OCI-M1 (cell line): Measurements from ENCODE around the gene SLC24A4.

Source experiments
- DNase-seq: peaks from one replicate; lab custom pipeline; 2025; lab: John Stamatoyannopoulos, UW

Gene SLC24A4

DNA sequence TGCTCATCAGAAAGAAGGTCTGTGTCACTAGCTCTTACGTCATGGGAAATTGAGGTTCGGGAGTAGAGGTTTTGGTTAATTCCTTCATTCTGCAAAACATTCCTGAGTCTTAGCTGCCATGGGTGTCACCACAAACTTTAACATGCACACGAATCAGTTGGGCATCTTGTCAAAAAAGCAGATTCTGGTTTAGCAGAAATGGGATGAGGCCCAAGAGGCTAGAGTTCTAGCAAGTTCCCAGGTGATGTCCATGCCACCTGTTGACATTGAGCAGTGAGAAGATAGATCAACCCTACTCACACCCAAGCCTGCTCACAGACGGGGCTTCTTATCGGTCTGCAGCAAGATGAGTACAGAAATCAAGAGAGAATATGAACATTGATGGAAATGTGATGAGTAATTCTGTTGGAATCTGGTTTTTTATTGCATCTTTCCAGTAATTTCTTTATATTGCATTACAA, 179.0 kb downstream of the SLC24A4 start:
- DNase-seq, result no peak

- DNase-seq, result no peak
Measured at GRCh38 chr14:92502541-92503286, 179.7 kb downstream of the SLC24A4 start.

GRCh38 chr14:92503756-92504491, 181.0 kb downstream of the SLC24A4 start:
- peak; percentile 16 for DNase-seq

- no peak for DNase-seq
Measured at GRCh38 chr14:92505826-92506225, 182.9 kb downstream of the SLC24A4 start.

DNA sequence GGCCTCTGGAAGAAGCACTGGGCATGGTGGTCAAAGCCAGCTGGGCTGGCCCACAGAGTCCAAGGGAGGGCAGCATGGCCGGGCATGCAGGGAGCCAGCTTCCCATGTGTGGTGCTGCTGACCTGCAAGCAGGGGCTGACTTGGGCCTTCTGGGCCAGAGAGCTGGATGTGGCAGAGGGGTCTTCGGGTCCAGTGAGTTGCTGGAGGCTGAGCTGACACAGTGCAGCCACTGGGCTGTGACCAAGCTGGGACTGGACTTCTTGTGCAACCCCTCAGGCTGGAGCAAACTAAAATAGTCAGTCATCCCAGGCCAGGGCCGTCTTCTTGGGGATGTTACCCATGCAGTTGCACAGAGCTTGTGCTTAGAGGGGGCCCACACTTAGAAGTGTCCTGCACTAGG, 183.3 kb downstream of the SLC24A4 start:
- no peak for DNase-seq

DNA sequence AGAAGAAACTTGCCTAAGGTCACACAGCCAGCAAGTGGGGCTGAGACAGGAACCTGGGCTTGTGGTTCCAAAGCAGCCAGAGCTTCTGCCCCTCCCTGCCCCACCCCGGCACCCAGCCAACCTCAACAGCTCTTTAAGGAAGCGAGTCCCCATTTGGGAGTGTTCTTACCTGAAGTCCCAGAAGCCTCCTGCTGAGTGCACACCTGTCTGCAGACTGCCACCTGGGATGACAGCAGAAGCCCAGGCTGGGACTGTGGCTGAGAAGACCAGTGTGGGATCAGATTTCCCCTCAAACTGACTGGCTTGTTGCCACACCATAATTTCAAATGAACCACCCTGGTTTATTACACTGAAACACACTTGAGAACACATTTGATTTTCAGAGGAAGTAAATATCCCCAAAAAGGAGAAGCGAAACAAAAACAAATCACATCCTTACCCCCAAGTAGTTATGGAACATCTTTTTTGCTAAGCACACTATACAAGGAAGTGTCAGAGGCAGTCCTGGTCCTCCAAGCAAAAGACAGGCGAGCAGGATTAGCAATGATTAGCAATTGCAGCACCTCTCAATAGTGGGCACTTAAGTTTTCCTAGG, 184.3 kb downstream of the SLC24A4 start:
- DNase-seq, result no peak

- peak; percentile 2 for DNase-seq
Measured at GRCh38 chr14:92510972-92511371, 188.0 kb downstream of the SLC24A4 start.

GRCh38 chr14:92511453-92512238, 188.7 kb downstream of the SLC24A4 start:
- no peak for DNase-seq

DNA sequence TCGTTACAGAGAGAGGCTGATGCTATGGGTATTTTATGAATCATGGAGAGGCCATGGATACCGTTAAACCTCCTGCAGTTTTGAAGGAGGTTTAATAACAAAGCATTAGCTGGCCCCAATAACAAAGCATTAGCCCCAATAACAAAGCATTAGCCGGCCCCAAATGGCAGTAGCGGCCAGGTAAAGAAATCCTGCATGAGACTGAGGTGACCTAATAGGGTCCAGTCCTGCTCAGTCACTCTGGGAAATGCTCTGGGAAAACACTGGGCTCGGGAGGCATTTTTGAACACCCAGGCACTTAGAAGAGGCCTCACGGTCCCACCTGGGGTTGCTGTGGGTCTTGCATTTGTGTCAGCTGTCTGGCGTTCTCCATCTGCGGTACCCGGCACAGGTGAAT, 189.8 kb downstream of the SLC24A4 start:
- DNase-seq, result no peak

GRCh38 chr14:92513204-92513965, 190.4 kb downstream of the SLC24A4 start, which contains the start of gene RIN3:
Gene RIN3, plus strand, starts transcription at chr14:92513781. Its CDS starts 152 bp downstream, at chr14:92513933.
- DNase-seq, result peak; percentile 51

DNA sequence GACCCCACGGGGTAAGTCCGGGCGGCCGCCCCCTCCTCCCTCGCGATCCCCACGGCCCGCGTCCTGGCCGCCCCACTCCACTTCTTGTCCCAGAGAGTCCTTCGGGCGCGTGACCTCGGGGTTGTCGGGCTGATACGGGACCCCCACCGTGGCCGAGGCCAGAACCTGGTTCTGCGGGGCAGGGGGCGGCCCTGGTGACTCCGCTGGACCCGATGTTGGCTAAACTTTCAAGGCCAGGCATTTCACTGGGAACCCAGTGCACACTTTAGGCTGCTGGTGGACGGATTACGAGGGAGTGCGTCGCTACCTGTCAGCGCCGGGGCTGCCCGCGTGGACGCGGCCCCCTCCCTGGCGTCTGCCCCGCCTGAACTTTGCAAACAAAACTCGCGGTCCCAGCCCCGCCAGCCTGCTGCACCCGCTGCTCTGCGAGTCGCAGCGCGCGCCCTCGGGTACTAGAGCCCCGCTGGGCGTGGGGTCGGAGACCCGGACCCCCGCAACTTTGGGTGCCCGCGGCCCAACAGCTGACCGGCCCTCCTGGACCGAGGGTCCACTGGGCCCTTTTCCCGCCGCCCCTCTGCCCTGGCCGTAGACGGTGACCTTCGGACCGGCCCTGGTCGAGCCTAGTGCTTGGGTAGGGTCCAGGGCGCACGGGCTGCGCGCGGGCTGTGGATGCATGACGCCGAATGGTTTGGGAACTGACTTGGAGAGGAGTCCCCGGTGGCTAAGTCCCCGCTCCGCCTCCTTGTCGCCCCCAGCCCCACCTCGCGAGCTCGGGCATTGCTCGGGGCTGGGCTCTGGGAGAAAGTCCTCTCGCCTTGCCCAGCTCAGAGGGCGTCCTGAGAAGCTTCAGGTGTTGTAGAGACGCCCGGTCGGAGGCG, 191.2 kb downstream of the SLC24A4 start:
- peak; percentile 30 for DNase-seq

DNA sequence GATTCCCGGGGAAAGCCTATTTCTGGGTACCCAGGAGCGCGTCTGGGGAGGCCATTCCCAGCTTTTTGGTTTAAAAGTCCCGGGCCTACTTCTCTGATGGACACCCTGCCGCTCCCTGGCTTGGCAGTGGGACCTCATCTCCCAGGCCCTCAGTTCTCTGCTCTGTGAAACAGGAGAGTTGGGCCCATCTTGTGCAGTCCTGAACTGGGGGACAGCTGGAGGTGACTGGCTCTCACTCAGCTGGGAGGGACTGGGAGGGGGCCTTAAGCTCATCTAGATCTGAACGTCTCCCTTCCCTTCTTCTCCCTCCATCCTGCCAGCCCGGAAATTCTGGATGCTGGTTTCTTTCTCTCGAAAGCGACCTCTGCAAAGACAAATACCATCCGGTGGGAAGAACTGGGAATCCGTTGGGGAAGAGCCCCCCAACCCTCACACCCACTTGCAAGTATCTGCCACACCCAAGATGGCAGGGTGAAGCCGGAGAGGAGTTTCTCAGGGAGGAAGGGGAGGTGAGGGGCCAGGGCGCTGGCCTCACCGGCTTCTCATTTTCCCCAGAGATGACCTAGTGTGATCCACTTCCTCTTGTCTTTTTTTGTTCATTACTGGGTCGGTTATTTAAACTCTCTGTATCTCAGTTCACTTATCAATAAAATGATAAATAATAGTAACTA, 192.0 kb downstream of the SLC24A4 start:
- DNase-seq, result no peak

- DNase-seq, result peak; percentile 2
Measured at GRCh38 chr14:92515546-92516343, 192.8 kb downstream of the SLC24A4 start.

DNA sequence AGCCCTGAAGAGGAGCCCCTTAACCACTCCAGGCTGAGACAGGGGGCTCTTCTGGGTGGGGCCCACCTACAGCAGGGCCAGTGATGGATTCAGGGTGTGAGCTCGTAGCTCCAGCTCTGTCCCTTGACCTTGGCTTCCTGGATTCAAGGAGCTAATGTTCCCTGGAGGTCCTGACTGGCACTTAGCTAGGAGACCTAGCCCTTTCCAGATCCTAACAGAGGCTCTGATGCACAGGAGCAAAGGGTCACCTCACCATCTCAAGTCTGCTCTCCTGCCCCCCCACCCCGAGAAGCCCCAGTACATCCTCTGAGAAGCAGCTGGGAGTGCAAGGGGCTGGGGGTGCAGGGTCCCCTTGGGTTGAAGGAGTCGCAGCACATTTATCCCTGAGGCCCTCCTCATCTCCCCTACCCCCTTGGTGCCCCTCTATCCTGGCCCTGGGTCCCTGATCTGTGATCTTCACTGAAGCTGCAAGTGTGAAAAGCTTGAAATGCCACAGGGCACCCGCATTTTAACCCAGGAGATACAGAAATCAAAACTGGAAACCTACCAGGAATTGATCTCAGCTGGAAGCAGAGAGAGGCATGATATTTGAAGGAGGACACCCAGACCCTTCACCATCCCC, 193.5 kb downstream of the SLC24A4 start:
- DNase-seq, result no peak

DNA sequence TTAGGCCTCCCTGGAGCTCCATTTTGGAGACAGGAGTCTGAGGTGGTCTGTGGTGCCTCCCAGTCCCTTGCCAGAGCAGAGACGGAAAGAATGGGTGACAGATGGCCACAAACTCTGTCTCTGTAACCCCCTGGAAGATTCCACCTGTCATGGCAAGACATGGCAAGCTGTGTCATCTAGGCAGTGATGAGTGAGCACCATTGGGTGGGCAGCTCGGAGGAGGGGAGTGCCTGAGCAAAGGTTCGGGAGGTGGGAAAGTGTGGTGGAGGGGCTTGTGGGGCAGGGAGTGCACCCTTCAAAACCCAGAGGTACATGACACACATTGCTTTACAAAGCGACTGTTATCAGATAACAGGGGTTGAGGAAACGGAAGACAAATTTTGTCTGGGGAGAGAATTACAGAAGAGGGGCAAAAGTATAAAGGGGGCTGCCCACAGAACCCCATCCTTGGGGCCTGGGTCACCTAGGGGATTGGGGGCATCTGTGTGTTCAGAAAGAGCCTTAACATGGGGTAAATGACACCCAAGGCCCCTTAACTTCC, 194.1 kb downstream of the SLC24A4 start:
- DNase-seq, result no peak

- no peak for DNase-seq
Measured at GRCh38 chr14:92517761-92518160, 194.8 kb downstream of the SLC24A4 start.

- no peak for DNase-seq
Measured at GRCh38 chr14:92519246-92520101, 196.5 kb downstream of the SLC24A4 start.
